Measurements from ENCODE around the gene SMG1.

- no peak for TF ChIP-seq POLR2A (IDR thresholded peaks at IDR 0.05; ENCODE audit: borderline replicate concordance, extremely low read depth, insufficient read depth, insufficient read length)
- no peak for TF ChIP-seq MAX (IDR thresholded peaks at IDR 0.05)
- no peak for TF ChIP-seq POLR2AphosphoS5 (IDR thresholded peaks at IDR 0.05; ENCODE audit: low read depth, low read length)
Measured at GRCh38 chr16:18792836-18793433, 133.3 kb downstream of the SMG1 start.

All from HCT116 (cell line).